H1 (cell line): ENCODE results near the gene GPR63. TPM values are rescaled to one million over a fixed set of nuclear protein-coding genes. Genes with fewer than 3 reads are reported as not detected.

ENCODE experiments used
- CTCF ChIA-PET: fragments of 300-600 bp; sonication (Branson Sonifier 250); formaldehyde crosslinking; loops from one replicate; lab custom pipeline; 2021; ENCODE audit not compliant: partially characterized antibody; lab: Charles Lee
- POLR2A ChIA-PET: fragments of 300-600 bp; sonication (Branson Sonifier 250); formaldehyde crosslinking; loops from one replicate; lab custom pipeline; 2021; ENCODE audit warnings: inconsistent platforms; ENCODE audit not compliant: partially characterized antibody; lab: Charles Lee
- DNase-seq, 2 experiments: peaks; one replicate each; pipeline versions ENCODE4 v3.0.0 to v3.0.0-alpha.2; 2010 to 2022; ENCODE audit warnings: low spot score in 2 of 2, low read depth in 1 of 2, mixed read lengths in 1 of 2
- FAIRE-seq: peaks from 2 replicates; lab custom pipeline; 2011; peaks lifted over from hg19 to GRCh38; lab: Jason Lieb, UNC
- H2AFZ ChIP-seq: 2 replicates; pipeline ENCODE4 v1.8.1; 2012; ENCODE audit warnings: low read length, inconsistent platforms
- H2AK5ac ChIP-seq: 2 replicates; pipeline ENCODE4 v1.6.1; 2013; ENCODE audit warnings: low read depth, low read length
- H2BK120ac ChIP-seq: replicated peaks from 2 replicates; pipeline ENCODE3; 2013; ENCODE audit warnings: low read depth, low read length, inconsistent platforms
- H2BK12ac ChIP-seq: 2 replicates; pipeline ENCODE4 v1.6.1; 2013; ENCODE audit warnings: low read depth, low read length
- H2BK15ac ChIP-seq: 2 replicates; pipeline ENCODE4 v1.6.1; 2013; ENCODE audit warnings: low read length
- H2BK20ac ChIP-seq: 2 replicates; pipeline ENCODE4 v1.6.1; 2013; ENCODE audit warnings: low read length
- H2BK5ac ChIP-seq: 2 replicates; pipeline ENCODE4 v1.6.1; 2013; ENCODE audit warnings: low read depth, low read length
- H3K14ac ChIP-seq: 2 replicates; pipeline ENCODE4 v1.6.1; 2013; ENCODE audit warnings: inconsistent platforms; ENCODE audit not compliant: insufficient read length
- H3K18ac ChIP-seq: 2 replicates; pipeline ENCODE4 v1.6.1; 2013; ENCODE audit warnings: low read length; ENCODE audit errors: extremely low read depth
- H3K23ac ChIP-seq: 2 replicates; pipeline ENCODE4 v1.6.1; 2013; ENCODE audit warnings: inconsistent platforms; ENCODE audit not compliant: insufficient read length
- H3K23me2 ChIP-seq: 2 replicates; pipeline ENCODE4 v1.6.1; 2013; ENCODE audit warnings: low read depth, low read length
- H3K27ac ChIP-seq: 2 replicates; pipeline ENCODE4 v1.6.1; 2011; ENCODE audit warnings: low read depth, low read length, inconsistent platforms
- H3K27me3 ChIP-seq, 4 experiments: replicated peaks in 1 of 4; 1 replicate in 1 of 4; 2 replicates in 3 of 4; pipeline versions ENCODE4 v1.6.1 to v1.8.1; 2011 to 2013; ENCODE audit warnings: low read length in 3 of 4, mild to moderate bottlenecking in 3 of 4, inconsistent platforms in 2 of 4, mixed read lengths in 2 of 4, moderate library complexity in 1 of 4; ENCODE audit not compliant: control insufficient read depth in 3 of 4, insufficient read depth in 3 of 4; ENCODE audit errors: extremely low read depth in 1 of 4
- H3K36me3 ChIP-seq, 4 experiments: 2 replicates each; pipeline versions ENCODE4 v1.6.1 to v1.8.1; 2011 to 2013; ENCODE audit warnings: mild to moderate bottlenecking in 4 of 4, low read length in 3 of 4, moderate library complexity in 2 of 4, control low read depth in 1 of 4, inconsistent platforms in 1 of 4; ENCODE audit not compliant: insufficient read depth in 4 of 4, control insufficient read depth in 2 of 4
- H3K4ac ChIP-seq: replicated peaks from 2 replicates; pipeline ENCODE3; 2013; ENCODE audit warnings: low read length, low read depth, mixed read lengths, inconsistent platforms; ENCODE audit not compliant: insufficient read length
- H3K4me1 ChIP-seq, 4 experiments: replicated peaks in 1 of 4; 1 replicate in 1 of 4; 2 replicates in 3 of 4; pipeline versions ENCODE4 v1.6.1 to v1.8.1; 2011 to 2013; ENCODE audit warnings: low read length in 3 of 4, inconsistent platforms in 2 of 4, mixed read lengths in 1 of 4; ENCODE audit not compliant: insufficient read depth in 4 of 4, control insufficient read depth in 3 of 4
- H3K4me2 ChIP-seq, 2 experiments: 2 replicates each; pipeline versions ENCODE4 v1.6.1 to v1.8.1; 2011 to 2013; ENCODE audit warnings: low read depth in 2 of 2, low read length in 2 of 2, control low read depth in 1 of 2, inconsistent platforms in 1 of 2, mild to moderate bottlenecking in 1 of 2; ENCODE audit not compliant: insufficient read depth in 1 of 2
- H3K4me3 ChIP-seq, 4 experiments: fragments of 200-600, 300-600 bp in 1 of 4; sonication (generic), shearing (Covaris generic), sonication (Bioruptor Twin) in 1 of 4; 2 replicates each; pipeline versions ENCODE4 v1.5.1 to v1.8.1; 2011 to 2016; ENCODE audit warnings: low read length in 4 of 4, low read depth in 3 of 4, control low read depth in 2 of 4, inconsistent platforms in 2 of 4, mild to moderate bottlenecking in 2 of 4, mixed read lengths in 1 of 4, moderate library complexity in 1 of 4; ENCODE audit not compliant: insufficient read depth in 2 of 4; ENCODE audit errors: extremely low read depth in 1 of 4
- H3K56ac ChIP-seq: replicated peaks from 2 replicates; pipeline ENCODE3; 2013; ENCODE audit warnings: low read depth, mild to moderate bottlenecking, mixed read lengths, low read length, inconsistent platforms; ENCODE audit not compliant: insufficient read length
- H3K79me1 ChIP-seq: 2 replicates; pipeline ENCODE4 v1.6.1; 2013; ENCODE audit warnings: low read depth, low read length, control low read depth
- H3K79me2 ChIP-seq, 2 experiments: 2 replicates each; pipeline versions ENCODE4 v1.6.1 to v1.8.1; 2012 to 2013; ENCODE audit warnings: low read length in 2 of 2, mild to moderate bottlenecking in 2 of 2, inconsistent platforms in 1 of 2; ENCODE audit not compliant: insufficient read depth in 2 of 2, control insufficient read depth in 1 of 2
- H3K9ac ChIP-seq, 4 experiments: replicated peaks in 1 of 4; 1 replicate in 1 of 4; 2 replicates in 3 of 4; pipeline versions ENCODE4 v1.6.1 to v1.8.1; 2011 to 2013; ENCODE audit warnings: low read depth in 3 of 4, low read length in 3 of 4, control low read depth in 2 of 4, mild to moderate bottlenecking in 2 of 4, moderate library complexity in 2 of 4, inconsistent platforms in 1 of 4; ENCODE audit errors: extremely low read depth in 1 of 4
- H3K9me3 ChIP-seq, 2 experiments: 2 replicates each; pipeline versions ENCODE4 v1.6.1 to v1.8.1; 2012 to 2013; ENCODE audit warnings: mild to moderate bottlenecking in 2 of 2, moderate library complexity in 2 of 2, control low read depth in 1 of 2, inconsistent platforms in 1 of 2, low read depth in 1 of 2, low read length in 1 of 2, mixed read lengths in 1 of 2; ENCODE audit not compliant: insufficient read depth in 2 of 2
- H4K20me1 ChIP-seq, 2 experiments: replicated peaks in 1 of 2; 2 replicates each; pipeline versions ENCODE3 to v1.8.1; 2011 to 2013; ENCODE audit warnings: inconsistent platforms in 2 of 2, low read length in 2 of 2, mild to moderate bottlenecking in 1 of 2; ENCODE audit not compliant: insufficient read depth in 2 of 2, control insufficient read depth in 1 of 2
- H4K5ac ChIP-seq: 2 replicates; pipeline ENCODE4 v1.6.1; 2013; ENCODE audit warnings: low read length, low read depth, mixed read lengths, inconsistent platforms; ENCODE audit not compliant: insufficient read length
- H4K8ac ChIP-seq: 2 replicates; pipeline ENCODE4 v1.8.0; 2013; ENCODE audit warnings: mild to moderate bottlenecking, moderate library complexity, low read length, inconsistent platforms; ENCODE audit not compliant: insufficient read depth; ENCODE audit errors: extremely low read depth
- H4K91ac ChIP-seq: replicated peaks from 2 replicates; pipeline ENCODE3; 2013; ENCODE audit warnings: low read length, mixed read lengths, inconsistent platforms; ENCODE audit not compliant: insufficient read length
- BCL11A ChIP-seq, 2 experiments: IDR thresholded peaks; one replicate each; pipeline ENCODE4 v1.6.1; 2011; ENCODE audit warnings: low read depth in 2 of 2, low read length in 2 of 2, mild to moderate bottlenecking in 2 of 2
- CHD1 ChIP-seq: IDR thresholded peaks from 2 replicates; pipeline ENCODE4 v1.6.1; 2012; ENCODE audit warnings: low read depth, low read length, improper control_type of control experiment
- FOSL1 ChIP-seq: IDR thresholded peaks from 2 replicates; pipeline ENCODE4 v1.6.1; 2011; ENCODE audit warnings: mild to moderate bottlenecking, low read depth, low read length, moderate library complexity; ENCODE audit not compliant: insufficient read depth
- HDAC2 ChIP-seq, 2 experiments: fragments of 300-600 bp in 1 of 2; sonication (generic) in 1 of 2; IDR thresholded peaks; 2 replicates each; pipeline ENCODE4 v1.6.1; 2011 to 2012; ENCODE audit warnings: low read depth in 2 of 2, low read length in 2 of 2, mild to moderate bottlenecking in 2 of 2, moderate library complexity in 2 of 2, borderline replicate concordance in 1 of 2, inconsistent platforms in 1 of 2
- MAFK ChIP-seq: IDR thresholded peaks from 2 replicates; pipeline ENCODE4 v1.6.1; 2012; ENCODE audit warnings: low read depth, mild to moderate bottlenecking, improper control_type of control experiment, low read length
- POLR2AphosphoS5 ChIP-seq: IDR thresholded peaks from 2 replicates; pipeline ENCODE4 v1.6.1; 2011; ENCODE audit warnings: low read depth, low read length
- RFX5 ChIP-seq: IDR thresholded peaks from 2 replicates; pipeline ENCODE4 v1.6.1; 2011; ENCODE audit warnings: low read depth, low read length, improper control_type of control experiment, borderline replicate concordance
- RNF2 ChIP-seq: fragments of 200-900, 300-1000 bp; sonication (generic); IDR thresholded peaks from 2 replicates; pipeline ENCODE4 v1.7.1; 2016; ENCODE audit warnings: borderline replicate concordance, low read depth, mild to moderate bottlenecking, antibody characterized with exemption, low read length; ENCODE audit not compliant: poor library complexity, severe bottlenecking; ENCODE audit errors: missing control alignments
- TAF1 ChIP-seq: IDR thresholded peaks from 2 replicates; pipeline ENCODE4 v1.6.1; 2011; ENCODE audit warnings: mild to moderate bottlenecking, low read depth, low read length
- ZNF274 ChIP-seq: IDR thresholded peaks from 2 replicates; pipeline ENCODE4 v1.7.0; 2012; ENCODE audit warnings: low read length, borderline replicate concordance; ENCODE audit errors: extremely low read depth
- WGBS, 2 experiments: shearing (Covaris generic) in 1 of 2; methylation state at CpG; one replicate each; pipeline versions ENCODE4 v1.1.6 to v1.1.7; 2013 to 2015; ENCODE audit warnings: low lambda C conversion rate in 2 of 2, mixed read lengths in 2 of 2, inconsistent platforms in 1 of 2, low coverage in 1 of 2, missing lambda C conversion rate in 1 of 2; ENCODE audit not compliant: insufficient replicate concordance in 2 of 2, insufficient coverage in 1 of 2, insufficient read length in 1 of 2; ENCODE audit errors: extremely low coverage in 1 of 2, missing lambda C conversion rate in 1 of 2; 5-methylcytosine and 5-hydroxymethylcytosine counted together
- polyA plus RNA-seq, 7 experiments: library from polyadenylated mRNA; depleted of rRNA in 3 of 7; stranded (reverse) in 5 of 7; unstranded in 2 of 7; fragments of >200 nt in 5 of 7; fragments of 200-250 nt in 2 of 7; gene quantifications; 1 replicate in 5 of 7; 2 replicates in 1 of 7; 4 replicates in 1 of 7; pipeline versions ENCODE4 v1.2.1 to v1.2.3, GENCODE V29; 2011 to 2013; ENCODE audit warnings: missing spikeins in 2 of 7, mixed read lengths in 2 of 7
- total RNA-seq: library from RNA; stranded (reverse); fragmentation: NEBNext Ultra II Directional; extraction: Animal tissue kit (Norgen Biotek cat#: 25700); gene quantifications from 2 replicates; pipeline ENCODE4 v1.2.1, GENCODE V29; 2021
- TF ChIP-seq, protein P1 (sequence below): IDR thresholded peaks from 2 replicates; pipeline ENCODE4 v1.6.1; 2011; ENCODE audit warnings: low read length, improper control_type of control experiment

Gene GPR63
- total and polyA plus RNA-seq, 2 of the 8 experiments (the other 6 are each of a cell fraction or from before 2014, with no cell fraction given): 6.1 to 11.6 TPM

DNA sequence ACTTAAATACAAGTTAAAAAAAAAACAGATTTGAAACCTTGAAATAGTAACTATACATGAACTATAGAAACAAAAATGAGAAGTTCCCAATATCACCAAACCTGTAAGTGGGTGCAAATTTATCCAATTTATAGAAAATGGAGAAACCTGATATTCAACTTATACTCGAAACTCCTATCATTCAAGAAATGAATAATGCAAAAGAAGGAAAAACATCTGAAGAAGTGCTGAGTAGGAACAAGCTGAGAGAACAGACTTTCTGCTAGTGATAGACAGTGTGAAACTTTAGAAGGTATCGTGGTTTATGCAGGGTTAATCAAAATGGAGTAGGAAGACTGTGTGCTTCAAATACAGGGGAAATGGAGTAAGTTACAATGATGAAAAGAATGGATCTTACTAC lies 4.5 kb downstream of the GPR63 start:
- H3K27me3 ChIP-seq: peaks cover 0 to 3% (median under 1%) of the 10 kb centered on the region in 4 experiments; a peak in 2 of 7 replicates
- H2BK120ac ChIP-seq: no peak overlapping the region
- H4K20me1 ChIP-seq: peaks cover 2 to 3% of the 10 kb centered on the region in 2 experiments
- H4K5ac ChIP-seq: no peak overlapping the region
- no peak overlapping the region for H3K4me3 ChIP-seq
- H2BK20ac ChIP-seq: no peak overlapping the region
- DNase-seq (no peak), FAIRE-seq (no peak)
- WGBS, 2 experiments: 96% methylated on average over 2 of the region's 2 CpGs; no CpG with 5 or more reads in 1 of the 2 experiments
- no peak overlapping the region for H3K18ac ChIP-seq
- H3K79me1 ChIP-seq: no peaks in the 10 kb centered on the region
- H3K14ac ChIP-seq: no peak overlapping the region
- H4K91ac ChIP-seq: no peak overlapping the region
- H2BK12ac ChIP-seq: no peak overlapping the region
- no peaks in the 10 kb centered on the region; the same call in 1 of the 2 replicates for H3K23me2 ChIP-seq
- H3K79me2 ChIP-seq: peaks cover 0 to 71% of the 10 kb centered on the region in 2 experiments; a peak in 3 of 4 replicates
- no peak overlapping the region for H4K8ac ChIP-seq
- H3K4me2 ChIP-seq: peak overlapping the region in 1 of 2 experiments; percentile 29; a peak in 2 of 4 replicates
- H2BK15ac ChIP-seq: no peak overlapping the region
- peaks cover 0 to 19% (median 2%) of the 10 kb centered on the region in 4 experiments; a peak in 4 of 8 replicates for H3K36me3 ChIP-seq
- no peak overlapping the region for H3K27ac ChIP-seq
- H3K9me3 ChIP-seq: no peaks in the 10 kb centered on the region
- no peak overlapping the region for H3K23ac ChIP-seq
- H3K4ac ChIP-seq: no peak overlapping the region
- H3K9ac ChIP-seq: no peak overlapping the region; a peak in 1 of 7 replicates
- H2AK5ac ChIP-seq: no peak overlapping the region
- ChIA-PET POLR2A (interaction anchor here (0.6 kb wide), 1 partner anchor 19 kb away, joined by 3 read pairs; no protein-coding TSS in a partner anchor), CTCF (interaction anchor here (0.6 kb wide), 1 partner anchor 1723 kb away, joined by 3 read pairs; no protein-coding TSS in a partner anchor)
- peaks cover 0 to 6% (median 1%) of the 10 kb centered on the region in 4 experiments; a peak in 3 of 7 replicates for H3K4me1 ChIP-seq
- no peak overlapping the region for H3K56ac ChIP-seq
- H2BK5ac ChIP-seq: no peak overlapping the region
- no peak overlapping the region for H2AFZ ChIP-seq
- TF ChIP-seq BCL11A (IDR thresholded peaks at IDR 0.05; ENCODE audit: low read depth in 2 of 2, low read length in 2 of 2) (no peak), RNF2 (no peak), POLR2AphosphoS5 (no peak), RFX5 (no peak), CHD1 (no peak), HDAC2 (IDR thresholded peaks at IDR 0.05; ENCODE audit: borderline replicate concordance in 1 of 2, low read depth in 2 of 2, low read length in 2 of 2) (no peak), MAFK (no peak), TAF1 (no peak), FOSL1 (no peak), ZNF274 (no peak)
- TF ChIP-seq, protein P1, sequence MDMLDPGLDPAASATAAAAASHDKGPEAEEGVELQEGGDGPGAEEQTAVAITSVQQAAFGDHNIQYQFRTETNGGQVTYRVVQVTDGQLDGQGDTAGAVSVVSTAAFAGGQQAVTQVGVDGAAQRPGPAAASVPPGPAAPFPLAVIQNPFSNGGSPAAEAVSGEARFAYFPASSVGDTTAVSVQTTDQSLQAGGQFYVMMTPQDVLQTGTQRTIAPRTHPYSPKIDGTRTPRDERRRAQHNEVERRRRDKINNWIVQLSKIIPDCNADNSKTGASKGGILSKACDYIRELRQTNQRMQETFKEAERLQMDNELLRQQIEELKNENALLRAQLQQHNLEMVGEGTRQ: no peak
